Epithelial cell of proximal tubule (primary cell): ENCODE results near the gene USP37. TPM values are rescaled to one million over a fixed set of nuclear protein-coding genes. Genes with fewer than 3 reads are reported as not detected.

Experiments
- DNase-seq: peaks from one replicate; pipeline ENCODE4 v3.0.0-alpha.2; 2011; ENCODE audit warnings: low read depth
- H3K4me3 ChIP-seq: 2 replicates; pipeline ENCODE4 v1.5.1; 2011; ENCODE audit warnings: low read depth, mild to moderate bottlenecking, low read length
- CTCF ChIP-seq: conservative IDR thresholded peaks from 2 replicates; pipeline ENCODE4 v1.5.1; 2012; ENCODE audit warnings: low read depth, mild to moderate bottlenecking, low read length
- total RNA-seq: library from RNA; depleted of rRNA; stranded (reverse); fragments of >200 nt; gene quantifications from 2 replicates; pipeline ENCODE4 v1.2.3, GENCODE V29; 2015

The USP37 gene
- total RNA-seq, 1 donor from 2014 or later: 14.9 TPM

GRCh38 chr2:218478544-218478943, 89.6 kb downstream of the USP37 start:
- DNase-seq: no peak
- H3K4me3 ChIP-seq: no peak overlapping the region
- no peak for TF ChIP-seq CTCF

- no peak for TF ChIP-seq CTCF
- no peak overlapping the region for H3K4me3 ChIP-seq
- DNase-seq: no peak
Measured at GRCh38 chr2:218477247-218477646, 90.9 kb downstream of the USP37 start.

- no peak for DNase-seq
- TF ChIP-seq CTCF: no peak
- no peak overlapping the region for H3K4me3 ChIP-seq
Measured at GRCh38 chr2:218476676-218477075, 91.5 kb downstream of the USP37 start.

- no peak for TF ChIP-seq CTCF
- DNase-seq: no peak
- no peak overlapping the region for H3K4me3 ChIP-seq
Measured at GRCh38 chr2:218474527-218474926, 93.6 kb downstream of the USP37 start.

GRCh38 chr2:218472988-218473387, 95.2 kb downstream of the USP37 start:
- no peak for TF ChIP-seq CTCF

GRCh38 chr2:218471982-218472381, 96.2 kb downstream of the USP37 start:
- no peak overlapping the region for H3K4me3 ChIP-seq
- DNase-seq: no peak
- no peak for TF ChIP-seq CTCF

More at GRCh38 chr2:218472988-218473387, 95.2 kb downstream of the USP37 start:
- H3K4me3 ChIP-seq: no peak overlapping the region
- DNase-seq: no peak

GRCh38 chr2:218471036-218471435, 97.1 kb downstream of the USP37 start:
- no peak for DNase-seq
- no peak overlapping the region for H3K4me3 ChIP-seq
- no peak for TF ChIP-seq CTCF
